CD4-positive, alpha-beta T cell (primary cell): ENCODE data around the gene VSTM1. TPM values are rescaled to one million over a fixed set of nuclear protein-coding genes. Genes with fewer than 3 reads are reported as not detected.

ENCODE experiments used
- ATAC-seq: fragments of 200-7000 bp; cut with Tn5 transposase; one replicate; pipeline ENCODE4 v1.10.0; 2022; ENCODE audit warnings: mild to moderate bottlenecking; ENCODE audit not compliant: poor library complexity
- CTCF ChIA-PET: fragments of 350-600 bp; sonication (Branson Sonifier 250); formaldehyde crosslinking; loops from one replicate; lab custom pipeline; 2021; ENCODE audit warnings: antibody characterized with exemption, inconsistent platforms; lab: Charles Lee
- POLR2A ChIA-PET: fragments of 350-600 bp; sonication (Branson Sonifier 250); formaldehyde crosslinking; loops from one replicate; lab custom pipeline; 2021; ENCODE audit warnings: antibody characterized with exemption, inconsistent platforms; lab: Charles Lee
- DNase-seq, 14 experiments: peaks; one replicate each; pipeline ENCODE4 v3.0.0-alpha.2; 2013 to 2020; ENCODE audit warnings: mixed read lengths in 2 of 14
- H3K27ac ChIP-seq, 2 donors: one replicate each; pipeline versions ENCODE4 v1.5.1 to v1.7.0; 2013; ENCODE audit warnings: low read length in 2 of 2, low read depth in 1 of 2, mild to moderate bottlenecking in 1 of 2
- H3K27me3 ChIP-seq, 2 experiments: 1 replicate in 1 of 2; 2 replicates in 1 of 2; pipeline versions ENCODE4 v1.6.1 to v1.7.0; 2013; ENCODE audit warnings: low read length in 2 of 2, control low read depth in 1 of 2, mild to moderate bottlenecking in 1 of 2, moderate library complexity in 1 of 2; ENCODE audit not compliant: insufficient read depth in 2 of 2, control insufficient read depth in 1 of 2
- H3K36me3 ChIP-seq: one replicate; pipeline ENCODE4 v1.6.1; 2013; ENCODE audit warnings: low read length, control low read depth; ENCODE audit not compliant: insufficient read depth
- H3K4me1 ChIP-seq: one replicate; pipeline ENCODE4 v1.6.1; 2013; ENCODE audit warnings: low read length, control low read depth; ENCODE audit not compliant: insufficient read depth
- H3K4me3 ChIP-seq: one replicate; pipeline ENCODE4 v1.5.1; 2013; ENCODE audit warnings: mild to moderate bottlenecking, low read length, moderate library complexity
- H3K9me3 ChIP-seq, 2 experiments: 1 replicate in 1 of 2; 2 replicates in 1 of 2; pipeline versions ENCODE4 v1.6.1 to v1.7.0; 2013; ENCODE audit warnings: low read length in 2 of 2, mild to moderate bottlenecking in 2 of 2, control low read depth in 1 of 2, moderate library complexity in 1 of 2; ENCODE audit not compliant: control insufficient read depth in 1 of 2, insufficient read depth in 1 of 2
- H3K27ac Mint-ChIP-seq: one replicate; pipeline ENCODE4 v1.8.0; 2020; ENCODE audit warnings: mixed read lengths
- H3K27me3 Mint-ChIP-seq: one replicate; pipeline ENCODE4 v1.8.0; 2021; ENCODE audit warnings: mixed read lengths
- H3K36me3 Mint-ChIP-seq: one replicate; pipeline ENCODE4 v1.8.0; 2021; ENCODE audit warnings: low read depth, mixed read lengths
- H3K4me1 Mint-ChIP-seq: one replicate; pipeline ENCODE4 v1.8.0; 2021; ENCODE audit warnings: low read depth, mixed read lengths
- H3K4me3 Mint-ChIP-seq: one replicate; pipeline ENCODE4 v1.8.0; 2020; ENCODE audit warnings: mild to moderate bottlenecking, mixed read lengths
- H3K9me3 Mint-ChIP-seq: one replicate; pipeline ENCODE4 v1.8.0; 2020; ENCODE audit warnings: mixed read lengths
- intact Hi-C, 2 experiments: fragments of 100-400 bp; cut with DNase I in 1 of 2; cut with micrococcal nuclease in 1 of 2; formaldehyde crosslinking; loops; one replicate each; pipeline versions ENCODE4 v1.15.1 to v1.9.0; 2023 to 2025; cut with DNase I, micrococcal nuclease
- total RNA-seq, 174 experiments: library from RNA in 2 of 174; stranded (reverse) in 2 of 174; gene quantifications; one replicate each; pipeline ENCODE4 v1.2.3 and lab custom pipeline; 2021 to 2026
- TF ChIP-seq, protein P1 (sequence below): fragments of 200-600 bp; IDR thresholded peaks from one replicate; pipeline ENCODE4 v1.8.0; 2022; ENCODE audit warnings: antibody characterized with exemption, mild to moderate bottlenecking

The VSTM1 gene
- total RNA-seq, 2 experiments from 2014 or later = not detected

DNA sequence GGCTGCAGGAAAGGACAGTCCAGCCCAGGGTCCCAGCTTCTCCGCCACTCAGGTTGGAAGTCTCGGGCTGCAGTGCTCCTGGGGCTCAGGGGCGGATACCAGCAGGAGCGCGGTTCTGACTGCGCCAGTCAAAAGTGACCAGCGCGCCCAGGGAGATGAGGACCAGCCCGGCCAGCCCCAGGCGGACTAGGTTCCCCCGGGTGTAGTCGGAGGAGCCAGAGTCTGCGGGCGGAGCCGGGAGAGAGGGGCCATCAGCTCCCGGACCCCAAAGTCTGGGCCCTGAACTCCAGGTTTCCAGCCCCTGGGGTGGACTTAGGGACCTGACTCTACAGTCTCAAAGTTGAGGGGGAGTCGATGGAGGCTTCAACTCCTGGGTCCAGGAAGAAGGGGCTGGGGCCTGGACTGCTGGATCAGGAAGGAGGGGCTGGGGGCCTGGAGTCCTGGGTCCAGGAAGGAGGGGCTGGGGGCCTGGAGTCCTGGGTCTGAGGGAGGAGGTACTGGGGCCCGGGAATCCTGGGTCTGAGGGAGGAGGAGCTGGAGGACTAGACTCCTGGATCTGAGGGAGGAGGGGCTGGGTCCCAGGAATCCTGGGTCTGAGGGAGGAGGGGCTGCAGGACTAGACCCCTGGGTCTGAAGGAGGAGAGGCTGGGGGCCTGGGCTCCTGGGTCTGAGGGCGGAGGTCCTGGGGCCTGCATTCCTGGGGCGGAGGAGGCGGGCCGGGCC, 31.6 kb upstream of the VSTM1 start:
- no peak overlapping the region for H3K4me3 Mint-ChIP-seq

DNA sequence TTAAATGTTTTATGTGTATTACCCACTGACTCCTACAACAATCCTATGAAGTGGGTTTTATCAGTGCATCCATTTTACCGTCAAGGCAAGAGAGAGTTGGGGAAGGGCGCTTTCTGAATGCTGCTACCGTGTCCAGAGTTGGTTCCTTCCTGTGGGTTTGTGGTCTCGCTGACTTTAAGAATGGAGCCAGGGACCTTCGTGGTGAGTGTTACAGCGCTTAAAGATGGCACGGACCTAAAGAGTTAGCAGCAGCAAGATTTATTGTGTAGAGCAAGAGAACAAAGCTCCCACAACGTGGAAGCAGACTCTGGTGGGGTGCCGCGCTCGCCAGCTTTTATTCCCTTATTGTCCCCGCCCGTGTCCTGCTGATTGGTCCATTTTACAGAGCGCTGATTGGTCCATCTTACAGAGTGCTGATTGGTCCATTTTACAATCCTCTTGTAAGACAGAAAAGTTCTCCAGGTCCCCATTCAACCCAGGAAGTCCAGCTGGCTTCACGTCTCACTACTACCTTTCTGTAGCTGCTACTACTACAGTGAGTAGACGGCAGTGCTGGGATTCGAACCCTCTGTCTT, 30.8 kb upstream of the VSTM1 start:
- DNase-seq (no peak), ATAC-seq (no peak)
- H3K27me3 Mint-ChIP-seq = peaks cover 39% of the 10 kb centered on the region
- Histone ChIP-seq H3K9me3 (peaks cover 0 to 4% of the 10 kb centered on the region in 2 experiments), H3K27ac (no peak overlapping the region), H3K4me1 (peaks cover 22% of the 10 kb centered on the region), H3K4me3 (no peak overlapping the region), H3K27me3 (peaks cover 11 to 16% of the 10 kb centered on the region in 2 experiments), H3K36me3 (no peaks in the 10 kb centered on the region)
- no peak overlapping the region for H3K27ac Mint-ChIP-seq
- peaks cover 12% of the 10 kb centered on the region for H3K4me1 Mint-ChIP-seq
- intact Hi-C loops = no loop called here
- ChIA-PET POLR2A (interaction anchor here (0.6 to 3.0 kb wide), 2 partner anchors 15 to 20 kb away, joined by 3 to 24 read pairs; partner anchors contain the start of genes PRPF31 and TFPT), CTCF (no interaction called here)
- TF ChIP-seq, protein P1, sequence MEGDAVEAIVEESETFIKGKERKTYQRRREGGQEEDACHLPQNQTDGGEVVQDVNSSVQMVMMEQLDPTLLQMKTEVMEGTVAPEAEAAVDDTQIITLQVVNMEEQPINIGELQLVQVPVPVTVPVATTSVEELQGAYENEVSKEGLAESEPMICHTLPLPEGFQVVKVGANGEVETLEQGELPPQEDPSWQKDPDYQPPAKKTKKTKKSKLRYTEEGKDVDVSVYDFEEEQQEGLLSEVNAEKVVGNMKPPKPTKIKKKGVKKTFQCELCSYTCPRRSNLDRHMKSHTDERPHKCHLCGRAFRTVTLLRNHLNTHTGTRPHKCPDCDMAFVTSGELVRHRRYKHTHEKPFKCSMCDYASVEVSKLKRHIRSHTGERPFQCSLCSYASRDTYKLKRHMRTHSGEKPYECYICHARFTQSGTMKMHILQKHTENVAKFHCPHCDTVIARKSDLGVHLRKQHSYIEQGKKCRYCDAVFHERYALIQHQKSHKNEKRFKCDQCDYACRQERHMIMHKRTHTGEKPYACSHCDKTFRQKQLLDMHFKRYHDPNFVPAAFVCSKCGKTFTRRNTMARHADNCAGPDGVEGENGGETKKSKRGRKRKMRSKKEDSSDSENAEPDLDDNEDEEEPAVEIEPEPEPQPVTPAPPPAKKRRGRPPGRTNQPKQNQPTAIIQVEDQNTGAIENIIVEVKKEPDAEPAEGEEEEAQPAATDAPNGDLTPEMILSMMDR = no peak
- H3K4me3 Mint-ChIP-seq = no peak overlapping the region
- no peaks in the 10 kb centered on the region for H3K9me3 Mint-ChIP-seq
- no peaks in the 10 kb centered on the region for H3K36me3 Mint-ChIP-seq

More for the DNA sequence above, 31.6 kb upstream of the VSTM1 start:
- CTCF ChIA-PET = interaction anchor here (1.1 kb wide), 1 partner anchor 20 kb away, joined by 3 read pairs; the partner anchor contains the start of genes PRPF31 and TFPT
- peak in 1 of 14 experiments; percentile 22 for DNase-seq
- POLR2A ChIA-PET = interaction anchor here (0.6 to 3.0 kb wide), 8 partner anchors 16 to 256 kb away, joined by 3 to 24 read pairs (median 4); partner anchors contain the start of genes CNOT3, MBOAT7, MYADM and PRPF31
- H3K27ac ChIP-seq = no peak overlapping the region
- no peak for ATAC-seq
- peak overlapping the region; percentile 39 for H3K4me3 ChIP-seq
- H3K4me1 Mint-ChIP-seq = peaks cover 12% of the 10 kb centered on the region
- peaks cover 39% of the 10 kb centered on the region for H3K27me3 Mint-ChIP-seq
- TF ChIP-seq, protein P1 = no peak
- peaks cover 11 to 16% of the 10 kb centered on the region in 2 experiments for H3K27me3 ChIP-seq
- H3K36me3 Mint-ChIP-seq = no peaks in the 10 kb centered on the region
- H3K4me1 ChIP-seq = peaks cover 22% of the 10 kb centered on the region
- peaks cover 0 to 4% of the 10 kb centered on the region in 2 experiments for H3K9me3 ChIP-seq
- H3K27ac Mint-ChIP-seq = no peak overlapping the region
- intact Hi-C loops = no loop called here
- no peaks in the 10 kb centered on the region for H3K36me3 ChIP-seq
- H3K9me3 Mint-ChIP-seq = no peaks in the 10 kb centered on the region

- H3K36me3 Mint-ChIP-seq = no peaks in the 10 kb centered on the region
- no peak overlapping the region for H3K4me3 Mint-ChIP-seq
- H3K27me3 ChIP-seq = no peaks in the 10 kb centered on the region
- intact Hi-C loops = no loop called here
- no peak for DNase-seq
- no peak for ATAC-seq
- H3K9me3 Mint-ChIP-seq = no peaks in the 10 kb centered on the region
- H3K9me3 ChIP-seq = peaks cover 14 to 31% of the 10 kb centered on the region in 2 experiments
- H3K4me1 ChIP-seq = no peaks in the 10 kb centered on the region
- no peaks in the 10 kb centered on the region for H3K4me1 Mint-ChIP-seq
- H3K36me3 ChIP-seq = no peaks in the 10 kb centered on the region
- ChIA-PET POLR2A (no interaction called here), CTCF (no interaction called here)
- no peak overlapping the region for H3K4me3 ChIP-seq
- H3K27ac ChIP-seq = no peak overlapping the region
- TF ChIP-seq, protein P1 = no peak
- no peak overlapping the region for H3K27ac Mint-ChIP-seq
- H3K27me3 Mint-ChIP-seq = peaks cover 6% of the 10 kb centered on the region
These were observed 20.7 kb upstream of the VSTM1 start for GRCh38 chr19:54084410-54084809.
